GM13976 (cell line): Measurements from ENCODE around the gene CASP2.
A peak's percentile ranks its signal among the peaks of the same experiment; 100 is the strongest.
"Not testable (repeated sequence)": the region's sequence is repeated elsewhere in the genome, so short reads cannot be mapped to it uniquely, and the experiment has no call there.

Experiments
- DNase-seq: peaks from one replicate; pipeline ENCODE4 v3.0.0; 2012; ENCODE audit warnings: low spot score
- in situ Hi-C: fragments of 300-500 bp; cut with MboI; formaldehyde crosslinking; loops from one replicate; pipeline ENCODE4 v1.12.0; 2022; ENCODE audit warnings: low sequenced_read_pairs, mixed read lengths, inconsistent platforms; ENCODE audit not compliant: unreplicated experiment
- TF ChIP-seq, protein P1 (sequence below): IDR thresholded peaks from 2 replicates; pipeline ENCODE4 v1.5.1; 2012; ENCODE audit warnings: borderline replicate concordance, mild to moderate bottlenecking; ENCODE audit not compliant: insufficient read depth; ENCODE audit errors: extremely low read depth, missing control alignments, control extremely low read depth

The CASP2 gene

GRCh38 chr7:143263266-143264195 lies 24.6 kb upstream of the CASP2 start, which contains the start of gene GSTK1:
Gene GSTK1 (plus strand): TSS chr7:143263441. CDS start chr7:143263514, 73 bp downstream.
- in situ Hi-C loops = loop anchor here (25.0 kb wide), 1 partner anchor 574 kb away; no protein-coding TSS in a partner anchor
- TF ChIP-seq, protein P1, sequence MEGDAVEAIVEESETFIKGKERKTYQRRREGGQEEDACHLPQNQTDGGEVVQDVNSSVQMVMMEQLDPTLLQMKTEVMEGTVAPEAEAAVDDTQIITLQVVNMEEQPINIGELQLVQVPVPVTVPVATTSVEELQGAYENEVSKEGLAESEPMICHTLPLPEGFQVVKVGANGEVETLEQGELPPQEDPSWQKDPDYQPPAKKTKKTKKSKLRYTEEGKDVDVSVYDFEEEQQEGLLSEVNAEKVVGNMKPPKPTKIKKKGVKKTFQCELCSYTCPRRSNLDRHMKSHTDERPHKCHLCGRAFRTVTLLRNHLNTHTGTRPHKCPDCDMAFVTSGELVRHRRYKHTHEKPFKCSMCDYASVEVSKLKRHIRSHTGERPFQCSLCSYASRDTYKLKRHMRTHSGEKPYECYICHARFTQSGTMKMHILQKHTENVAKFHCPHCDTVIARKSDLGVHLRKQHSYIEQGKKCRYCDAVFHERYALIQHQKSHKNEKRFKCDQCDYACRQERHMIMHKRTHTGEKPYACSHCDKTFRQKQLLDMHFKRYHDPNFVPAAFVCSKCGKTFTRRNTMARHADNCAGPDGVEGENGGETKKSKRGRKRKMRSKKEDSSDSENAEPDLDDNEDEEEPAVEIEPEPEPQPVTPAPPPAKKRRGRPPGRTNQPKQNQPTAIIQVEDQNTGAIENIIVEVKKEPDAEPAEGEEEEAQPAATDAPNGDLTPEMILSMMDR = no peak
- DNase-seq = peak; percentile 92

DNA sequence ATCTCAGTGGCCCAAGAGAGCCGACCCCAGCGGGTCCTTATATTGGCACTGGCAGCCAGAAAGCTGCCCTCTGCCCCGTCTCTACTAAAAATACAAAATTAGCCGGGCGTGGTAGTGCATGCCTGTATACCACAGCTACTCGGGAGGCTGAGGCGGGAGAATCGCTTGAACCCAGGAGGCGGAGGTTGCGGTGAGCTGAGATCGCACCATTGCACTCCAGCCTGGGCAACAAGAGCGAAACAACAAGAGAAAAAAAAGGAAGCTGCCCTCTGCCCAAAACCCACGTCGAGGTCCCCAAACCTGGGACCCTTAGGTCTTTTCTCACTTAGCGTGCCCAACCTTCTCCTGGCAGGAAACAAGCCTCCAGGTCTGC lies 24.0 kb upstream of the CASP2 start:
- DNase-seq = not testable (repeated sequence)

GRCh38 chr7:143265017-143265693 lies 23.0 kb upstream of the CASP2 start:
- DNase-seq = no peak
- in situ Hi-C loops = loop anchor here (25.0 kb wide), 1 partner anchor 572 kb away; no protein-coding TSS in a partner anchor
- TF ChIP-seq, protein P1 = no peak

More for the DNA sequence above, 24.0 kb upstream of the CASP2 start:
- in situ Hi-C loops = loop anchor here (25.0 kb wide), 1 partner anchor 573 kb away; no protein-coding TSS in a partner anchor

DNA sequence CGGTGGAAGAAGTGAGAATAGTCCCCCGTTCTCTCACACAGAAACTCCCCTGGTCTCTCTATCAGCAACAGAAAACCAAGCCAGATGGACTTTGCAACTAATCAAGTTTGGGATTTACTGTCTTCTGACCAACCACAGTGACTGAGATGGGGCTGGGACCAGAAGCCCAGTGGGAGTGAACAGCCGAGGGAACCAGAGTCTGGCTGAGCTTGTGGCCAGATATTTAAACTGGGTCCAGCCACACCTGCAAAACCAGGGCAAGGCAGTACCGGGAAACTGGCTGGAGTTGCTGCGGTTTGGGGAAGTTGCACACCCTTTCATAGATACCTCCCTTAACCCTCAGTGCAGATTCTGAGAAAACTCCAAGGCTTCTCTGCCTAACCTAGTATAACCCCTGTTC lies 18.9 kb upstream of the CASP2 start:
- TF ChIP-seq, protein P1 = no peak
- in situ Hi-C loops = loop anchor here (25.0 kb wide), 1 partner anchor 568 kb away; no protein-coding TSS in a partner anchor
- no peak for DNase-seq

DNA sequence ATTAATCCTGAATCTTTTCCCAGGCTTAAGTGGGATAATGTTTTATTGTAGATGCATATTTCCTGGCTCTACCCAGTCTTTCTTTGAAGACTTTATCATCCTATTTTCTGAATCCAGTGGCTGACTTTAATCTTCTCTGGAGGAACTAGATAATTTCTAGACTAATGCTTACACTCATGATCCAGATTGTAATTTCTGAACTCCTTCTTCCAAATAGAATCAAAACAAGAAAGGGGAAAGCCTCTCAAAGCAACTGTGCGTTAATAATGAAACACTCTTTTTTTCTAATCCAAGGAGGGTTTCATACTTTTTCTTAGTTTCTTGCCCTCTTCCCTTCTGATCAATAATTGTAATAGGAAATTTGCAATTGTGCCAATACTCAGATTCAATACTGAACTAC lies 16.9 kb upstream of the CASP2 start:
- DNase-seq = no peak
- in situ Hi-C loops = loop anchor here (25.0 kb wide), 1 partner anchor 566 kb away; no protein-coding TSS in a partner anchor

DNA sequence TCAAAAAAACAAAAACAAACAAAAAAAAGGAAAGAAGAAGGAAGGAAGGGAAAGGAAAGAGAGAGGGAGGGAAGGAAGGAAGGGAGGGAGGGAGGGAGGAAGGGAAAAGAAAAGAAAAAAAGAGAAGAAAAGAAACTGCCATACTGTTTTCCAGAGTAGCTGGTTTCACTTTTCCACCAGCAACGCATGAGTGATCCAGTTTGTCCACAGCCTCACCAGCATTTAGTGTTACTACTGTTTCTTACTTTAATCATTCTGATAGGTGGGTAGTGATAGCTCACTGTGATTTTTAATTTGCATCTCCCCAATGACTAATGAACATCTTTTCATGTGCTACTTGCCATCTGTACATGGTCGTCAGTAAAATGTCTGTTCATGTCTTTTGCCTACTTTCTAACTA lies 15.3 kb upstream of the CASP2 start:
- TF ChIP-seq, protein P1 = no peak
- no peak for DNase-seq
- in situ Hi-C loops = loop anchor here (25.0 kb wide), 1 partner anchor 564 kb away; no protein-coding TSS in a partner anchor

More for the DNA sequence above, 16.9 kb upstream of the CASP2 start:
- TF ChIP-seq, protein P1 = no peak
